ENCODE measurements around the gene TSC22D1. TPM values are rescaled to one million over a fixed set of nuclear protein-coding genes. Genes with fewer than 3 reads are reported as not detected.

Gene TSC22D1
- total RNA-seq, 1 donor from 2014 or later, result 97.7 TPM

GRCh38 chr13:44452418-44452817, 123.7 kb downstream of the TSC22D1 start:
- intact Hi-C loops (cut with DNase I), result no loop called here
- H3K27ac ChIP-seq, result no peak overlapping the region
- H3K4me3 ChIP-seq, result no peak overlapping the region
- H3K4me1 ChIP-seq, result no peaks in the 10 kb centered on the region
- no peak for DNase-seq (ENCODE audit: low spot score in 2 of 2)
- H3K36me3 ChIP-seq, result no peaks in the 10 kb centered on the region
- TF ChIP-seq CTCF (IDR thresholded peaks at IDR 0.05), result no peak
- H3K27me3 ChIP-seq, result no peaks in the 10 kb centered on the region
- no peaks in the 10 kb centered on the region for H3K9me3 ChIP-seq

GRCh38 chr13:44451651-44452050, 124.5 kb downstream of the TSC22D1 start:
- intact Hi-C loops (cut with DNase I), result no loop called here
- Histone ChIP-seq H3K9me3 (no peaks in the 10 kb centered on the region), H3K27ac (no peak overlapping the region), H3K27me3 (no peaks in the 10 kb centered on the region), H3K36me3 (no peaks in the 10 kb centered on the region), H3K4me1 (no peaks in the 10 kb centered on the region), H3K4me3 (no peak overlapping the region)
- no peak for TF ChIP-seq CTCF (IDR thresholded peaks at IDR 0.05)
- no peak for DNase-seq (ENCODE audit: low spot score in 2 of 2)

- H3K27me3 ChIP-seq, result no peaks in the 10 kb centered on the region
- H3K4me1 ChIP-seq, result no peaks in the 10 kb centered on the region
- H3K27ac ChIP-seq, result no peak overlapping the region
- H3K9me3 ChIP-seq, result no peaks in the 10 kb centered on the region
- no peak for TF ChIP-seq CTCF (IDR thresholded peaks at IDR 0.05)
- no peak for DNase-seq (ENCODE audit: low spot score in 2 of 2)
- intact Hi-C loops (cut with DNase I), result no loop called here
- no peak overlapping the region for H3K4me3 ChIP-seq
- no peaks in the 10 kb centered on the region for H3K36me3 ChIP-seq
Measured at GRCh38 chr13:44451126-44451525, 125.0 kb downstream of the TSC22D1 start.

GRCh38 chr13:44449999-44450821, 125.9 kb downstream of the TSC22D1 start:
- no peaks in the 10 kb centered on the region for H3K9me3 ChIP-seq
- TF ChIP-seq CTCF (IDR thresholded peaks at IDR 0.05), result no peak
- DNase-seq (ENCODE audit: low spot score in 2 of 2), result no peak
- no peaks in the 10 kb centered on the region for H3K36me3 ChIP-seq
- intact Hi-C loops (cut with DNase I), result no loop called here
- no peaks in the 10 kb centered on the region for H3K4me1 ChIP-seq
- no peak overlapping the region for H3K4me3 ChIP-seq
- no peak overlapping the region for H3K27ac ChIP-seq
- H3K27me3 ChIP-seq, result no peaks in the 10 kb centered on the region

- no peak overlapping the region for H3K4me3 ChIP-seq
- H3K27ac ChIP-seq, result no peak overlapping the region
- H3K36me3 ChIP-seq, result no peaks in the 10 kb centered on the region
- DNase-seq (ENCODE audit: low spot score in 2 of 2), result no peak
- intact Hi-C loops (cut with DNase I), result no loop called here
- H3K4me1 ChIP-seq, result no peaks in the 10 kb centered on the region
- no peaks in the 10 kb centered on the region for H3K9me3 ChIP-seq
- no peaks in the 10 kb centered on the region for H3K27me3 ChIP-seq
- no peak for TF ChIP-seq CTCF (IDR thresholded peaks at IDR 0.05)
Measured at GRCh38 chr13:44448875-44449274, 127.3 kb downstream of the TSC22D1 start.
